Spinal cord (tissue), 10 donors: ENCODE data around the gene KAT2B. TPM values are rescaled to one million over a fixed set of nuclear protein-coding genes. Genes with fewer than 3 reads are reported as not detected.

Experiments used
- DNase-seq, 6 donors: peaks; one replicate each; pipeline versions ENCODE4 v3.0.0 to v3.0.0-alpha.2; 2013 to 2015; ENCODE audit warnings: low spot score in 6 of 6, low read depth in 4 of 6
- H3K27ac ChIP-seq: one replicate; pipeline ENCODE4 v1.5.1; 2013; ENCODE audit warnings: low read depth, low read length, control low read depth
- H3K27me3 ChIP-seq: one replicate; pipeline ENCODE4 v1.6.1; 2013; ENCODE audit warnings: low read length; ENCODE audit not compliant: control insufficient read depth, insufficient read depth
- H3K36me3 ChIP-seq: one replicate; pipeline ENCODE4 v1.6.1; 2013; ENCODE audit warnings: low read length; ENCODE audit not compliant: control insufficient read depth, insufficient read depth
- H3K4me1 ChIP-seq: one replicate; pipeline ENCODE4 v1.6.1; 2013; ENCODE audit warnings: low read length; ENCODE audit not compliant: control insufficient read depth, insufficient read depth
- H3K4me3 ChIP-seq: one replicate; pipeline ENCODE4 v1.5.1; 2013; ENCODE audit warnings: low read depth, low read length, control low read depth
- H3K9me3 ChIP-seq: one replicate; pipeline ENCODE4 v1.6.1; 2013; ENCODE audit warnings: low read length; ENCODE audit not compliant: control insufficient read depth, insufficient read depth
- WGBS: methylation state at CpG from one replicate; pipeline ENCODE4 v1.1.5; 2013; ENCODE audit warnings: missing lambda C conversion rate; ENCODE audit not compliant: insufficient coverage; 5-methylcytosine and 5-hydroxymethylcytosine counted together
- polyA plus RNA-seq, 2 donors: library from polyadenylated mRNA; unstranded; fragments of 120-200 nt; gene quantifications; one replicate each; pipeline ENCODE4 v1.2.1, GENCODE V29; 2013; ENCODE audit not compliant: insufficient read length in 2 of 2
- total RNA-seq, 2 donors: library from RNA; depleted of rRNA in 1 of 2; stranded (reverse); fragments of 120-200 nt in 1 of 2; fragments of >200 nt in 1 of 2; gene quantifications; one replicate each; pipeline versions ENCODE4 v1.2.3 to v1.2.4, GENCODE V29; 2013 to 2014
- donor health status: healthy.

The KAT2B gene
- total and polyA plus RNA-seq, 4 donors: 41.8 to 68.5 (median 48.3) TPM

GRCh38 chr3:20173844-20174410, 133.7 kb downstream of the KAT2B start:
- Histone ChIP-seq H3K36me3 (no peaks in the 10 kb centered on the region), H3K4me1 (no peaks in the 10 kb centered on the region), H3K27me3 (no peaks in the 10 kb centered on the region), H3K4me3 (no peak overlapping the region), H3K9me3 (no peaks in the 10 kb centered on the region), H3K27ac (no peak overlapping the region)
- DNase-seq: no peak
- 83% methylated on average over 1 of the region's 4 CpGs for WGBS

DNA sequence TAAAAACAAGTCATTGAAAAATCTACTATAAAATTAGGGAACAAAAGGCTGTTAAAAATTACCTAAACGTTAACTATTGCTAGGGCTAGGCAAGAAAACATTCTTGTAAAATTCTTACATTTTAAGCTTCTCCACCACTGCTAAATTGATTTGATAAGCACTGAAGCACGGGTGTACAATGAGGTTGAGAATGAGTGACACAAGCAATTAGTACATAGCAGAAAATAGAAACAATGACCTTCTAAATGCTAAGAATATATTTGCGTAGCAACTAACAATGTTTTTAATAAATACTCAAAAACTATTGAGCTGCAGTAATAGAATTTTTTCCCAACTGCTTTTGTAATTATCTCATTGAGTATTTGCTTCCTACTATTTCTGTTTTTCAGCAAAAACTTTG, 141.0 kb downstream of the KAT2B start:
- H3K36me3 ChIP-seq: no peaks in the 10 kb centered on the region
- no CpG with 5 or more reads among the region's 3 CpGs for WGBS
- H3K4me1 ChIP-seq: peaks cover 7% of the 10 kb centered on the region

GRCh38 chr3:20182206-20182605, 142.0 kb downstream of the KAT2B start:
- Histone ChIP-seq H3K27me3 (no peaks in the 10 kb centered on the region), H3K27ac (no peak overlapping the region), H3K4me3 (no peak overlapping the region), H3K9me3 (no peaks in the 10 kb centered on the region), H3K4me1 (peaks cover 7% of the 10 kb centered on the region), H3K36me3 (no peaks in the 10 kb centered on the region)
- 100% methylated on average over 3 of the region's 4 CpGs for WGBS
- DNase-seq: no peak

More for the DNA sequence above, 141.0 kb downstream of the KAT2B start:
- H3K27ac ChIP-seq: no peak overlapping the region
- no peak overlapping the region for H3K4me3 ChIP-seq
- no peaks in the 10 kb centered on the region for H3K27me3 ChIP-seq
- no peaks in the 10 kb centered on the region for H3K9me3 ChIP-seq
- DNase-seq: no peak

DNA sequence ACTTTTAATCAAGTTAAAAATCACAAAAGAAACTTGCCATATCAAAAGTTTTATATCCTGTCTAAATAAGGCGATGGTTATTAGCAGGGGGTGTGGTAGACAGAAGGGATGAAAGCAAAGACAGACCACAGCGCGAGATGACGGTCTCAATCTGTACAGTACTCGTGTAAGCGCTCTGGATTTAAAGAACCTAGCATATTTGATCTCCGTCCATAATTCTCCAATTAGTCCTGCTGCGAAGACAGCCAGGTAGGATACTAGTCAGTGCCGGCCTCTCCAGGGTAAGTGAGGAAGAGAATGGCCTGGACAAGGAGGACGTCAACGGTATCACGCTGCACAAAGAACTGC, 145.1 kb downstream of the KAT2B start:
- Histone ChIP-seq H3K9me3 (no peaks in the 10 kb centered on the region), H3K36me3 (no peaks in the 10 kb centered on the region), H3K4me3 (peak overlapping the region; percentile 88), H3K27me3 (no peaks in the 10 kb centered on the region), H3K27ac (no peak overlapping the region), H3K4me1 (peaks cover 7% of the 10 kb centered on the region)
- 0% methylated on average over 3 of the region's 12 CpGs for WGBS
- DNase-seq: peak in 1 of 6 donors; percentile 4

- DNase-seq: peak; percentile 97 to 99 (median 98)
- H3K36me3 ChIP-seq: no peaks in the 10 kb centered on the region
- peak within 1 kb of the TSS; percentile 97 for H3K27ac ChIP-seq
- WGBS: under 1% methylated on average over 61 of the region's 65 CpGs
- peaks cover 7% of the 10 kb centered on the region for H3K4me1 ChIP-seq
- H3K4me3 ChIP-seq: peak within 1 kb of the TSS; percentile 88
- no peaks in the 10 kb centered on the region for H3K27me3 ChIP-seq
- no peaks in the 10 kb centered on the region for H3K9me3 ChIP-seq
Observed at GRCh38 chr3:20185679-20186599, 145.7 kb downstream of the KAT2B start, which contains the start of gene SGO1. Gene SGO1 (minus strand): TSS chr3:20186206. CDS start chr3:20184027, 2,179 bp downstream.

- peak in 2 of 6 donors; percentile 2 to 38 for DNase-seq
- H3K4me1 ChIP-seq: peaks cover 7% of the 10 kb centered on the region
- 0% methylated on average over 8 of the region's 9 CpGs for WGBS
Observed at GRCh38 chr3:20186600-20187004, 146.4 kb downstream of the KAT2B start.

GRCh38 chr3:20190991-20191390, 150.7 kb downstream of the KAT2B start:
- H3K4me1 ChIP-seq: no peaks in the 10 kb centered on the region
- no peaks in the 10 kb centered on the region for H3K36me3 ChIP-seq
- no peak for DNase-seq
- H3K9me3 ChIP-seq: no peaks in the 10 kb centered on the region
- H3K27me3 ChIP-seq: no peaks in the 10 kb centered on the region
- no peak overlapping the region for H3K27ac ChIP-seq
- 72% methylated on average over 2 of the region's 5 CpGs for WGBS
- no peak overlapping the region for H3K4me3 ChIP-seq

More at GRCh38 chr3:20186600-20187004, 146.4 kb downstream of the KAT2B start:
- Histone ChIP-seq H3K9me3 (no peaks in the 10 kb centered on the region), H3K36me3 (no peaks in the 10 kb centered on the region), H3K27ac (peak overlapping the region; percentile 97), H3K27me3 (no peaks in the 10 kb centered on the region), H3K4me3 (peak overlapping the region; percentile 88)

DNA sequence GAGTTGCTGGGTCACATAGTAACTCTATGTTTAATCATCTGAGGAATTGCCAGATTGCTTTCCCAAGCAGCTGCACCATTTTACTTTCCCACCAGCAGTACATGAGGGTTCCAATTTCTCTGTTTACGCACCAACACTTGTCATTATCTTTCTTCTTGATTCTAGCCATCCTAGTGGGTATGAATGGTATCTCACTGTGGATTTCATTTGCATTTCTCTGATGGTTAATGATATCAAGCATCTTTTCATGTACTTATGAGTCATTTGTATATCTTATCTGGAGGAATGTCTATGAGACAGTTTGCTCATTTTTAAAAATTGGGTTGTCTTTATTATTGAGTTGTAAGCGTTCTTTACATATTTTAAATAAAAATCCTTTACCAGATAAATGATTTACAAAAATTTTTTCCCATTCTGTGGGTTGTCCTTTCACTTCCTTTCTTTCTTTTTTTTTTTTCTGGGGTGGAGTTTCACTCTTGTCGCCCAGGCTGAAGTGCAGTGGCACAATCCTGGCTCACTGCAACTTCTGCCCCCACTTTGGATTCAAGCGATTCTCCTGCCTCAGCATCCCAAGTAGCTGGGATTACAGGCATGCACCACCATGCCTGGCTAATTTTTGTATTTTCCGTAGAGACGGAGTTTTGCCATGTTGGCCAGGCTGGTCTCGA, 154.7 kb downstream of the KAT2B start:
- Histone ChIP-seq H3K4me3 (no peak overlapping the region), H3K9me3 (no peaks in the 10 kb centered on the region), H3K27me3 (no peaks in the 10 kb centered on the region), H3K4me1 (no peaks in the 10 kb centered on the region), H3K36me3 (no peaks in the 10 kb centered on the region), H3K27ac (no peak overlapping the region)
- no peak for DNase-seq
- WGBS: 97% methylated on average over 4 of the region's 7 CpGs

- Histone ChIP-seq H3K9me3 (no peaks in the 10 kb centered on the region), H3K36me3 (no peaks in the 10 kb centered on the region), H3K4me3 (no peak overlapping the region), H3K27ac (no peak overlapping the region), H3K4me1 (no peaks in the 10 kb centered on the region), H3K27me3 (no peaks in the 10 kb centered on the region)
- DNase-seq: no peak
- 93% methylated on average over 3 of the region's 3 CpGs for WGBS
Observed at GRCh38 chr3:20197775-20198174, 157.5 kb downstream of the KAT2B start.
